Ascending aorta (tissue), 2 donors: Measurements from ENCODE around the gene HIPK2. TPM values are rescaled to one million over a fixed set of nuclear protein-coding genes. Genes with fewer than 3 reads are reported as not detected.

Experiments
- DNase-seq, 2 donors: peaks; one replicate each; pipeline ENCODE4 v3.0.0-alpha.2; 2019; ENCODE audit warnings: low spot score in 2 of 2
- H3K27ac ChIP-seq, 2 donors: fragments of 200-600 bp; sonication (generic); one replicate each; pipeline ENCODE4 v1.5.1; 2016 to 2017; ENCODE audit warnings: mild to moderate bottlenecking in 1 of 2
- H3K27me3 ChIP-seq: fragments of 200-600 bp; sonication (generic); one replicate; pipeline ENCODE4 v1.5.1; 2017
- H3K36me3 ChIP-seq, 2 donors: fragments of 200-600 bp; sonication (generic); one replicate each; pipeline ENCODE4 v1.5.1; 2016
- H3K4me1 ChIP-seq, 2 donors: fragments of 200-600 bp; sonication (generic); one replicate each; pipeline ENCODE4 v1.5.1; 2016 to 2017; ENCODE audit warnings: mild to moderate bottlenecking in 1 of 2
- H3K4me3 ChIP-seq, 2 donors: fragments of 200-600 bp; sonication (generic); one replicate each; pipeline ENCODE4 v1.5.1; 2016 to 2017; ENCODE audit warnings: mild to moderate bottlenecking in 1 of 2
- H3K9me3 ChIP-seq, 2 donors: fragments of 200-600 bp; sonication (generic); one replicate each; pipeline ENCODE4 v1.5.1; 2016
- intact Hi-C: fragments of 100-400 bp; cut with DNase I; formaldehyde crosslinking; loops from one replicate; pipeline ENCODE4 v1.15.1; 2023
- total RNA-seq: library from RNA; depleted of rRNA; stranded (reverse); fragments of >200 nt; gene quantifications from one replicate; pipeline ENCODE4 v1.1.0, GENCODE V29; 2016
- TF ChIP-seq, protein P1 (sequence below), 3 experiments: fragments of 200-600 bp in 2 of 3; fragments of 450-650 bp in 1 of 3; sonication (generic) in 2 of 3; IDR thresholded peaks; one replicate each; pipeline ENCODE4 v1.5.1; 2016 to 2019; ENCODE audit warnings: antibody characterized with exemption in 3 of 3, mild to moderate bottlenecking in 1 of 3, moderate library complexity in 1 of 3

Gene HIPK2
- total RNA-seq, 1 donor from 2014 or later = 53.9 TPM

- Histone ChIP-seq H3K4me3 (no peak overlapping the region), H3K9me3 (no peaks in the 10 kb centered on the region), H3K4me1 (no peaks in the 10 kb centered on the region), H3K27ac (no peak overlapping the region), H3K27me3 (no peaks in the 10 kb centered on the region), H3K36me3 (no peaks in the 10 kb centered on the region)
- TF ChIP-seq, protein P1, sequence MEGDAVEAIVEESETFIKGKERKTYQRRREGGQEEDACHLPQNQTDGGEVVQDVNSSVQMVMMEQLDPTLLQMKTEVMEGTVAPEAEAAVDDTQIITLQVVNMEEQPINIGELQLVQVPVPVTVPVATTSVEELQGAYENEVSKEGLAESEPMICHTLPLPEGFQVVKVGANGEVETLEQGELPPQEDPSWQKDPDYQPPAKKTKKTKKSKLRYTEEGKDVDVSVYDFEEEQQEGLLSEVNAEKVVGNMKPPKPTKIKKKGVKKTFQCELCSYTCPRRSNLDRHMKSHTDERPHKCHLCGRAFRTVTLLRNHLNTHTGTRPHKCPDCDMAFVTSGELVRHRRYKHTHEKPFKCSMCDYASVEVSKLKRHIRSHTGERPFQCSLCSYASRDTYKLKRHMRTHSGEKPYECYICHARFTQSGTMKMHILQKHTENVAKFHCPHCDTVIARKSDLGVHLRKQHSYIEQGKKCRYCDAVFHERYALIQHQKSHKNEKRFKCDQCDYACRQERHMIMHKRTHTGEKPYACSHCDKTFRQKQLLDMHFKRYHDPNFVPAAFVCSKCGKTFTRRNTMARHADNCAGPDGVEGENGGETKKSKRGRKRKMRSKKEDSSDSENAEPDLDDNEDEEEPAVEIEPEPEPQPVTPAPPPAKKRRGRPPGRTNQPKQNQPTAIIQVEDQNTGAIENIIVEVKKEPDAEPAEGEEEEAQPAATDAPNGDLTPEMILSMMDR (IDR thresholded peaks at IDR 0.05) = no peak
- intact Hi-C loops = no loop called here
- DNase-seq = no peak
These were observed 31.1 kb upstream of the HIPK2 start for GRCh38 chr7:139808846-139809442.

GRCh38 chr7:139808427-139808826, 30.6 kb upstream of the HIPK2 start:
- Histone ChIP-seq H3K27ac (no peak overlapping the region), H3K36me3 (no peaks in the 10 kb centered on the region), H3K27me3 (no peaks in the 10 kb centered on the region), H3K4me3 (no peak overlapping the region), H3K4me1 (no peaks in the 10 kb centered on the region), H3K9me3 (no peaks in the 10 kb centered on the region)
- no peak for DNase-seq
- intact Hi-C loops = no loop called here
- TF ChIP-seq, protein P1 (IDR thresholded peaks at IDR 0.05) = no peak

GRCh38 chr7:139807009-139807408, 29.2 kb upstream of the HIPK2 start:
- Histone ChIP-seq H3K4me3 (no peak overlapping the region), H3K27ac (no peak overlapping the region), H3K9me3 (no peaks in the 10 kb centered on the region), H3K4me1 (no peaks in the 10 kb centered on the region), H3K36me3 (no peaks in the 10 kb centered on the region), H3K27me3 (no peaks in the 10 kb centered on the region)
- TF ChIP-seq, protein P1 (IDR thresholded peaks at IDR 0.05) = no peak
- no peak for DNase-seq
- intact Hi-C loops = no loop called here

GRCh38 chr7:139804571-139804970, 26.8 kb upstream of the HIPK2 start:
- DNase-seq = no peak
- Histone ChIP-seq H3K27me3 (no peaks in the 10 kb centered on the region), H3K27ac (no peak overlapping the region), H3K36me3 (no peaks in the 10 kb centered on the region), H3K4me3 (no peak overlapping the region), H3K4me1 (no peaks in the 10 kb centered on the region), H3K9me3 (no peaks in the 10 kb centered on the region)
- intact Hi-C loops = no loop called here
- TF ChIP-seq, protein P1 (IDR thresholded peaks at IDR 0.05) = no peak

DNA sequence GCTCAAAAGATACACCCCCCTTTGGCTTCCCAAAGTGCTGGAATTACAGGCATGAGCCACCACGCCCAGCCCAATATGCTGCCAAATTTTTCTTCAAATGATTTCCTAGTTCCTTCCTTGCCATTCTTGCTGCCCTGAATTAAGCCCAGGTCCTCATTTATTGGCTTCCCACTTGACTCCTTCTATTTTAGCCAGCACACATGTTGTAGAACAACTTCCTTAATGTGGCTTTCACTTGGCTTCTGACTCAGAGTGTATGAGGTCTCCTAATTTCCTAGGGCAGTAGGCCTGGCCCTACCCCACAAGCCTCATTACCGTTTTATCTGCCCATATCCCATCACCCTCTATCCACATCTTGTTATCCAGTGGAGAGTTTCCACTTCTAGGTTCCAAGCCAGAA, 21.8 kb upstream of the HIPK2 start:
- Histone ChIP-seq H3K36me3 (no peaks in the 10 kb centered on the region), H3K9me3 (no peaks in the 10 kb centered on the region), H3K4me3 (no peak overlapping the region), H3K4me1 (no peaks in the 10 kb centered on the region), H3K27me3 (no peaks in the 10 kb centered on the region), H3K27ac (no peak overlapping the region)
- TF ChIP-seq, protein P1 (IDR thresholded peaks at IDR 0.05) = no peak
- intact Hi-C loops = no loop called here
- no peak for DNase-seq

- no peaks in the 10 kb centered on the region for H3K27me3 ChIP-seq
- no peaks in the 10 kb centered on the region for H3K4me1 ChIP-seq
- intact Hi-C loops = no loop called here
- H3K36me3 ChIP-seq = no peaks in the 10 kb centered on the region
- H3K9me3 ChIP-seq = no peaks in the 10 kb centered on the region
- H3K4me3 ChIP-seq = no peak overlapping the region
- TF ChIP-seq, protein P1 (IDR thresholded peaks at IDR 0.05) = no peak
- no peak for DNase-seq
- H3K27ac ChIP-seq = no peak overlapping the region
These were observed 21.1 kb upstream of the HIPK2 start for GRCh38 chr7:139798892-139799291.
